ENCODE results near the gene CLCN1. TPM values are rescaled to one million over a fixed set of nuclear protein-coding genes. Genes with fewer than 3 reads are reported as not detected.
A peak's percentile ranks its signal among the peaks of the same experiment; 100 is the strongest.

Gene CLCN1
- total RNA-seq, 4 donors from 2014 or later = 0.92 to 2.9 (median 1.7) TPM

DNA sequence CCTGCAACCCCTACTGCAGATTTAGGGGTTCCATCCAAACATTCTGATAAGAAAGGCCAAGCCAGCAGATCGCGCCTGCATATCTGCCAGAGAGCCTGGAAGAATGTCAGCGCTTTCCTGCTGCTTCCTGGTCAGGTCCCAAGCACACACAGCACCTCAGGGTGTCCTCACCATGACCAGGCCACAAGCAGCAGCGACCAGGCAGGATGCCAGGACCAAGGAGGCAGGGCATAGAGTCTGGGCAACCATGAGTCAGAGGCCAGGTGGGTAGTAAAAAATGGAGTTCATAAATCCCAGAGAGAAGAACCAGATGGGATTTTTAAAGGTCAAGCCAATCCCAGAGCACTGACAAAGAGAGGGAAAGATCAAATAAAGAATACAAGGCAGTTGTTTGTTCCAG lies 52.1 kb downstream of the CLCN1 start:
- Histone ChIP-seq H3K4me3 (no peak overlapping the region), H3K36me3 (no peaks in the 10 kb centered on the region), H3K4me1 (peaks cover 0 to 3% of the 10 kb centered on the region in 2 donors), H3K9me3 (no peaks in the 10 kb centered on the region), H3K27me3 (peaks cover 8 to 15% (median 8%) of the 10 kb centered on the region in 3 donors), H3K27ac (no peak overlapping the region)
- intact Hi-C loops (cut with DNase I; ENCODE audit: low total_unique reads) = no loop called here
- DNase-seq = no peak
- TF ChIP-seq CTCF (IDR thresholded peaks at IDR 0.05 in 4 of 5, conservative IDR thresholded peaks at IDR 0.05 in 1 of 5) (no peak), POLR2A (IDR thresholded peaks at IDR 0.05) (no peak)
- in situ Hi-C loops (cut with MboI; ENCODE audit: low sequenced_read_pairs in 4 of 4) = no loop called here
- ATAC-seq = no peak

- H3K36me3 ChIP-seq = no peaks in the 10 kb centered on the region
- no peaks in the 10 kb centered on the region for H3K4me1 ChIP-seq
- DNase-seq (no peak), ATAC-seq (no peak)
- intact Hi-C loops (cut with DNase I; ENCODE audit: low total_unique reads) (no loop called here), in situ Hi-C loops (cut with MboI; ENCODE audit: low sequenced_read_pairs in 4 of 4) (no loop called here)
- no peak overlapping the region for H3K4me3 ChIP-seq
- H3K9me3 ChIP-seq = no peaks in the 10 kb centered on the region
- TF ChIP-seq POLR2A (IDR thresholded peaks at IDR 0.05) = no peak
- TF ChIP-seq CTCF (IDR thresholded peaks at IDR 0.05 in 4 of 5, conservative IDR thresholded peaks at IDR 0.05 in 1 of 5) = no peak
- H3K27ac ChIP-seq = no peak overlapping the region
- peaks cover 4 to 11% (median 5%) of the 10 kb centered on the region in 3 donors for H3K27me3 ChIP-seq
Observed at GRCh38 chr7:143368387-143368786, 52.5 kb downstream of the CLCN1 start.

DNA sequence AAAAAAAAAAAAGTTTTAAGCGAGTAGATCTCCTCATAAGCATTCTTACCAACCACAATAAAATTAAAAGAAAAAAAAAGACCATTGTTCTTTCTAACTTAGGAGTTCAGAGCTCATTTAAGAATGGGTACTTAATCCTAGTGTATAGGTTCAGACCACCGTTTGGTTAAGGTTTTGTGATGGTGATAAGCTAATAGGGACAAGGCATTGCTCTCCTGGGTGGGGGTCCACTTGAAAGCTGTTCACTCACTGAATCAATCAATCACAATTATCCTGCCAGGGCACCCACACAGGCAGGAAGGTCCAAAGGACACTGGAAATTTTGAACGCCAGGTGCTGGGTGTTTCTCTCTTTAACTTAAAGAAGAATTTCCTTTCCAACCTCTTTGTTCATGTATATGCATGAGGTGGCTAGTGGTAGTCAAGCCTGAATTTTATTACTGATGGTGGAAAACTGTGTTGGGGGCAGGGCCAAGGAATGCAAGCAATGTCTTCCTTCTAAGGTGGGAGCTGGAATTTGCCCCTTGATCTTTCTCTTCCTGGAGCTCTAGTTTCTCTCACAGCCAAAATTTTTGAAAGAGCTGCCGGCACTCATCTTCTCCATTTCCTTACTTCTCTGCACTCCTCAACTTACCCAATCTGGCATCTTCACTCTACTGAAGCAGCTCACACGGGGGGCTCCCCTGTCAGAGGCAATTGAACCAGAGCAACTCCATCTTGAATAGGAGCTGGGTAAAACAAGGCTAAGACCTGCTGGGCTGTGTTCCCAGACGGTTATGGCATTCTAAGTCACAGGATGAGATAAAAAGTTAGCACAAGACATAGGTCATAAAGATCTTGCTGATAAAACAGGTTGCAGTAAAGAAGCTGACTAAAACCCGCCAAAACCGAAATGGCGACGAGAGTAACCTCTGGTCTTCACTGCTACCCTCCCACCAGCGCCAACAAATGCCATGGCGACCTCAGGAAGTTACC lies 54.1 kb downstream of the CLCN1 start:
- Histone ChIP-seq H3K4me1 (no peaks in the 10 kb centered on the region), H3K4me3 (no peak overlapping the region), H3K36me3 (no peaks in the 10 kb centered on the region), H3K27me3 (no peaks in the 10 kb centered on the region), H3K9me3 (no peaks in the 10 kb centered on the region), H3K27ac (no peak overlapping the region)
- DNase-seq (no peak), ATAC-seq (no peak)
- no peak for TF ChIP-seq CTCF (IDR thresholded peaks at IDR 0.05 in 4 of 5, conservative IDR thresholded peaks at IDR 0.05 in 1 of 5)
- no peak for TF ChIP-seq POLR2A (IDR thresholded peaks at IDR 0.05)
- intact Hi-C loops (cut with DNase I; ENCODE audit: low total_unique reads) (no loop called here), in situ Hi-C loops (cut with MboI; ENCODE audit: low sequenced_read_pairs in 4 of 4) (no loop called here)

DNA sequence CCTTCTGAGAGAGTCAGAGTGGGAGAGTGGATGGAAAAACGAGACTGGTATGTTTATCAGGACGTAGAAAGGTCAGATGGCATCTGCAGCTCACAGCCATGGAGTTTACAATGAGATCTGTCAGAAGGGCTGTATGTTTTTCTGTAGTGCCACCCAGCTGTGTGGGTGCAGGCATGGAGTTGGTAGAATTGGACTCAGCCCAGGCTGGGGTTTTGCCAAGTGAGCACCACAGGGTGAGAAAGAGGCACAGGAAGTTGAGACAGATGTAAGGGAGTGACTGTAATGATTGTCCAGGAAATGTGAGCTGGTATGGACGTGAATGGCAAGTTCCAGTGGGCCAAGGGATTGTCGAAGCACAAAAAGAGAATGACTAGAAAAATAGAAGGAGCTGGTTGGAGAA lies 56.2 kb downstream of the CLCN1 start:
- no peak for TF ChIP-seq CTCF (IDR thresholded peaks at IDR 0.05 in 4 of 5, conservative IDR thresholded peaks at IDR 0.05 in 1 of 5)
- no peaks in the 10 kb centered on the region for H3K4me1 ChIP-seq
- peak in 1 of 2 donors; percentile 37 for ATAC-seq
- intact Hi-C loops (cut with DNase I; ENCODE audit: low total_unique reads) = no loop called here
- H3K27ac ChIP-seq = no peak overlapping the region
- no peak overlapping the region for H3K4me3 ChIP-seq
- in situ Hi-C loops (cut with MboI; ENCODE audit: low sequenced_read_pairs in 4 of 4) = no loop called here
- DNase-seq = peak in 1 of 2 donors; percentile 57
- H3K36me3 ChIP-seq = no peaks in the 10 kb centered on the region
- H3K27me3 ChIP-seq = no peaks in the 10 kb centered on the region
- H3K9me3 ChIP-seq = no peaks in the 10 kb centered on the region

All from gastrocnemius medialis (tissue), 4 donors.